ENCODE measurements around the gene PNO1. TPM values are rescaled to one million over a fixed set of nuclear protein-coding genes. Genes with fewer than 3 reads are reported as not detected.

PNO1 gene
- total and polyA plus RNA-seq, 2 experiments from 2014 or later, result 10.7 to 22.6 TPM

GRCh38 chr2:68214381-68214780 lies 56.7 kb downstream of the PNO1 start:
- TF ChIP-seq CTCF (IDR thresholded peaks at IDR 0.05; ENCODE audit: low read depth, low read length), result no peak
- Histone ChIP-seq H3K27ac (no peak overlapping the region), H3K4me1 (ENCODE audit: low read depth) (peaks cover 25% of the 10 kb centered on the region), H3K36me3 (no peaks in the 10 kb centered on the region), H3K9me3 (ENCODE audit: low read depth) (no peaks in the 10 kb centered on the region), H3K27me3 (no peaks in the 10 kb centered on the region), H3K4me3 (no peak overlapping the region)
- DNase-seq (ENCODE audit: low read depth in 1 of 2, low spot score in 1 of 2), result no peak

GRCh38 chr2:68216454-68217310 lies 59.0 kb downstream of the PNO1 start:
- H3K27me3 ChIP-seq, result no peaks in the 10 kb centered on the region

GRCh38 chr2:68217729-68218128 lies 60.0 kb downstream of the PNO1 start:
- DNase-seq (ENCODE audit: low read depth in 1 of 2, low spot score in 1 of 2), result no peak
- Histone ChIP-seq H3K27me3 (no peaks in the 10 kb centered on the region), H3K36me3 (no peaks in the 10 kb centered on the region), H3K9me3 (ENCODE audit: low read depth) (no peaks in the 10 kb centered on the region), H3K4me3 (no peak overlapping the region), H3K4me1 (ENCODE audit: low read depth) (peaks cover 33% of the 10 kb centered on the region), H3K27ac (no peak overlapping the region)
- no peak for TF ChIP-seq CTCF (IDR thresholded peaks at IDR 0.05; ENCODE audit: low read depth, low read length)

More at GRCh38 chr2:68216454-68217310, 59.0 kb downstream of the PNO1 start:
- Histone ChIP-seq H3K4me3 (no peak overlapping the region), H3K4me1 (ENCODE audit: low read depth) (peaks cover 30% of the 10 kb centered on the region), H3K27ac (no peak overlapping the region), H3K9me3 (ENCODE audit: low read depth) (no peaks in the 10 kb centered on the region), H3K36me3 (no peaks in the 10 kb centered on the region)
- TF ChIP-seq CTCF (IDR thresholded peaks at IDR 0.05; ENCODE audit: low read depth, low read length), result no peak
- no peak for DNase-seq (ENCODE audit: low read depth in 1 of 2, low spot score in 1 of 2)

GRCh38 chr2:68218343-68218901 lies 60.7 kb downstream of the PNO1 start:
- no peak for DNase-seq (ENCODE audit: low read depth in 1 of 2, low spot score in 1 of 2)
- no peak overlapping the region for H3K27ac ChIP-seq

GRCh38 chr2:68222287-68222686 lies 64.6 kb downstream of the PNO1 start:
- TF ChIP-seq CTCF (IDR thresholded peaks at IDR 0.05; ENCODE audit: low read depth, low read length), result no peak
- no peaks in the 10 kb centered on the region for H3K36me3 ChIP-seq
- H3K4me1 ChIP-seq (ENCODE audit: low read depth), result peaks cover 34% of the 10 kb centered on the region
- no peaks in the 10 kb centered on the region for H3K27me3 ChIP-seq
- H3K27ac ChIP-seq, result peak overlapping the region; percentile 49
- H3K4me3 ChIP-seq, result no peak overlapping the region
- no peak for DNase-seq (ENCODE audit: low read depth in 1 of 2, low spot score in 1 of 2)
- no peaks in the 10 kb centered on the region for H3K9me3 ChIP-seq (ENCODE audit: low read depth)

More at GRCh38 chr2:68218343-68218901, 60.7 kb downstream of the PNO1 start:
- H3K4me3 ChIP-seq, result no peak overlapping the region
- TF ChIP-seq CTCF (IDR thresholded peaks at IDR 0.05; ENCODE audit: low read depth, low read length), result no peak
- H3K27me3 ChIP-seq, result no peaks in the 10 kb centered on the region
- no peaks in the 10 kb centered on the region for H3K9me3 ChIP-seq (ENCODE audit: low read depth)
- H3K36me3 ChIP-seq, result no peaks in the 10 kb centered on the region
- peaks cover 33% of the 10 kb centered on the region for H3K4me1 ChIP-seq (ENCODE audit: low read depth)
